Transverse colon (tissue), 4 donors: ENCODE results near the gene LATS1. TPM values are rescaled to one million over a fixed set of nuclear protein-coding genes. Genes with fewer than 3 reads are reported as not detected.
"Not testable (repeated sequence)": the region's sequence is repeated elsewhere in the genome, so short reads cannot be mapped to it uniquely, and the experiment has no call there.

Source experiments
- DNase-seq: peaks from one replicate; pipeline ENCODE4 v3.0.0-alpha.2; 2019
- H3K27ac ChIP-seq, 4 donors: fragments of 200-600 bp; sonication (generic); 2 replicates each; pipeline ENCODE4 v1.5.1; 2016 to 2018; ENCODE audit warnings: inconsistent platforms in 4 of 4
- H3K27me3 ChIP-seq: fragments of 200-600 bp; sonication (generic); 2 replicates; pipeline ENCODE4 v1.5.1; 2017; ENCODE audit warnings: inconsistent platforms
- H3K36me3 ChIP-seq, 4 donors: fragments of 200-600 bp; sonication (generic); 2 replicates each; pipeline ENCODE4 v1.5.1; 2017 to 2019; ENCODE audit warnings: inconsistent platforms in 4 of 4
- H3K4me1 ChIP-seq, 4 donors: fragments of 200-600 bp; sonication (generic); 2 replicates each; pipeline ENCODE4 v1.5.1; 2017 to 2020; ENCODE audit warnings: inconsistent platforms in 4 of 4
- H3K4me3 ChIP-seq, 4 donors: fragments of 200-600 bp; sonication (generic); 1 replicate in 1 of 4; 2 replicates in 3 of 4; pipeline versions ENCODE4 v1.5.1 to v1.6.1; 2017 to 2019; ENCODE audit warnings: inconsistent platforms in 4 of 4
- H3K9me3 ChIP-seq, 2 donors: fragments of 200-600 bp; sonication (generic); 2 replicates each; pipeline ENCODE4 v1.5.1; 2017 to 2019; ENCODE audit warnings: inconsistent platforms in 2 of 2
- EP300 ChIP-seq: sonication (generic); formaldehyde crosslinking; IDR thresholded peaks from one replicate; pipeline ENCODE4 v1.6.1; 2017; ENCODE audit warnings: antibody characterized with exemption, low read depth
- POLR2A ChIP-seq: fragments of 450-650 bp; IDR thresholded peaks from one replicate; pipeline ENCODE4 v1.6.1; 2016; ENCODE audit warnings: antibody characterized with exemption, mild to moderate bottlenecking, moderate library complexity
- POLR2AphosphoS5 ChIP-seq, 3 donors: sonication (generic); formaldehyde crosslinking; IDR thresholded peaks; one replicate each; pipeline ENCODE4 v1.6.1; 2016; ENCODE audit warnings: antibody characterized with exemption in 3 of 3
- WGBS, 2 donors: methylation state at CpG; one replicate each; pipeline ENCODE4 v1.1.5; 2018; ENCODE audit warnings: low coverage in 1 of 2; 5-methylcytosine and 5-hydroxymethylcytosine counted together
- in situ Hi-C, 4 donors: fragments of 200-750 bp; cut with MboI; loops; one replicate each; pipeline versions ENCODE4 v1.15.0 to v1.15.1; 2017; ENCODE audit warnings: low sequenced_read_pairs in 3 of 4, low pct_ligation_motif_present in 1 of 4, low pct_unique_long_range_greater_than_20kb in 1 of 4
- intact Hi-C: fragments of 100-400 bp; cut with DNase I; formaldehyde crosslinking; loops from one replicate; pipeline ENCODE4 v1.15.1; 2023; ENCODE audit warnings: low total_unique reads
- total RNA-seq, 4 donors: library from RNA; depleted of rRNA; stranded (reverse); fragments of >200 nt; gene quantifications; one replicate each; pipeline ENCODE4 v1.1.0, GENCODE V29; 2016
- TF ChIP-seq, protein P1 (sequence below), 5 experiments: fragments of 200-600 bp in 3 of 5; fragments of 450-650 bp in 2 of 5; sonication (generic) in 3 of 5; IDR thresholded peaks; 1 replicate in 2 of 5; 2 replicates in 3 of 5; pipeline ENCODE4 v1.5.1; 2016 to 2017; ENCODE audit warnings: antibody characterized with exemption in 5 of 5, inconsistent platforms in 3 of 5, mild to moderate bottlenecking in 2 of 5, moderate library complexity in 1 of 5

Gene LATS1
- total RNA-seq, 4 donors from 2014 or later = 13.1 to 28.4 (median 19.4) TPM

DNA sequence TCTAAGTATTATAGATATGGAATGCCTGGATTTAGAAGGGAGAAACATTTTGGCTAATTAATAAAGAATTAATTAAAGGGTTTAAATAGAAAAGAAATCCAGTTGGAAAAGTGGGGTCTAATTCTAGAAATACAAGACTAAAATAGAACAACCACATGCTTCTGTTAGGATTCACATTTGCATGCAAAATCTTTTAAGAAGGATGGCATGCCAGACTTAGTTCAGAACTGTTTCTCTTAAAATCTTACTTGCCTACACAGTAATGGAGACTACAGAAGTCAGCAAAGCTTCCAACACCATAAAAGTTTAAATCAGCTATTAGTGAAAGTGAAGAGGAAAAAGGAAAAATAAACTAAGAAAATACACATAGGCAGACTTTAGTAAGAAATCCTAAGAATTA lies 36.7 kb downstream of the LATS1 start:
- TF ChIP-seq, protein P1, sequence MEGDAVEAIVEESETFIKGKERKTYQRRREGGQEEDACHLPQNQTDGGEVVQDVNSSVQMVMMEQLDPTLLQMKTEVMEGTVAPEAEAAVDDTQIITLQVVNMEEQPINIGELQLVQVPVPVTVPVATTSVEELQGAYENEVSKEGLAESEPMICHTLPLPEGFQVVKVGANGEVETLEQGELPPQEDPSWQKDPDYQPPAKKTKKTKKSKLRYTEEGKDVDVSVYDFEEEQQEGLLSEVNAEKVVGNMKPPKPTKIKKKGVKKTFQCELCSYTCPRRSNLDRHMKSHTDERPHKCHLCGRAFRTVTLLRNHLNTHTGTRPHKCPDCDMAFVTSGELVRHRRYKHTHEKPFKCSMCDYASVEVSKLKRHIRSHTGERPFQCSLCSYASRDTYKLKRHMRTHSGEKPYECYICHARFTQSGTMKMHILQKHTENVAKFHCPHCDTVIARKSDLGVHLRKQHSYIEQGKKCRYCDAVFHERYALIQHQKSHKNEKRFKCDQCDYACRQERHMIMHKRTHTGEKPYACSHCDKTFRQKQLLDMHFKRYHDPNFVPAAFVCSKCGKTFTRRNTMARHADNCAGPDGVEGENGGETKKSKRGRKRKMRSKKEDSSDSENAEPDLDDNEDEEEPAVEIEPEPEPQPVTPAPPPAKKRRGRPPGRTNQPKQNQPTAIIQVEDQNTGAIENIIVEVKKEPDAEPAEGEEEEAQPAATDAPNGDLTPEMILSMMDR (IDR thresholded peaks at IDR 0.05) = no peak
- TF ChIP-seq POLR2A (no peak), EP300 (no peak)
- no peaks in the 10 kb centered on the region for H3K9me3 ChIP-seq
- intact Hi-C loops = no loop called here
- H3K4me1 ChIP-seq = peaks cover 0 to 4% (median 0%) of the 10 kb centered on the region in 4 donors
- in situ Hi-C loops = no loop called here
- no peak overlapping the region for H3K4me3 ChIP-seq
- peaks cover 0 to 27% (median 12%) of the 10 kb centered on the region in 4 donors for H3K36me3 ChIP-seq
- DNase-seq = no peak
- no peaks in the 10 kb centered on the region for H3K27me3 ChIP-seq
- no peak overlapping the region for H3K27ac ChIP-seq

DNA sequence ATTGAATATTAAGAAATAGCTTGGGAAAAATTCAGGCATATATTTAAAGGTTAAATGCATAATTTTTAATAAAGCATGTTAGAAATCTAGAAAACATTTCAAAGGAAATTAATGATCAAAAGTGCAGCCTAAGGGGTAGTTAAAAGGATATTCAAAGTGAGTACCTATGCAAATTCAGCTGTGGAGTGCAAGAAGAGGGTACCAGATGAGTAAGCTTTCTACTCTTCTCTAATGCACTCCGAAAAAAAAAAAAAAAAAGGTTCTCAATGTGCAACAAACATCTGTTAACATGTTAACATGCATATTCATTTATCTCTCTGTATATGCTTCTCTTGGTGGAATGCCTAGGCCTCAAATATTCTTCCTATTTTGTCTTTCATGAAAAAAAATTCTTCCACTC lies 37.4 kb downstream of the LATS1 start:
- in situ Hi-C loops (no loop called here), intact Hi-C loops (no loop called here)
- Histone ChIP-seq H3K4me3 (no peak overlapping the region), H3K4me1 (peaks cover 0 to 4% (median 0%) of the 10 kb centered on the region in 4 donors), H3K36me3 (peaks cover 0 to 34% (median 15%) of the 10 kb centered on the region in 4 donors), H3K27ac (no peak overlapping the region), H3K27me3 (no peaks in the 10 kb centered on the region), H3K9me3 (no peaks in the 10 kb centered on the region)
- WGBS, 2 donors = 30 to 54% methylated on average over 1 of the region's 1 CpG
- DNase-seq = no peak
- TF ChIP-seq EP300 (no peak), POLR2AphosphoS5 (IDR thresholded peaks at IDR 0.05) (no peak), POLR2A (no peak)
- TF ChIP-seq, protein P1 (IDR thresholded peaks at IDR 0.05) = no peak

DNA sequence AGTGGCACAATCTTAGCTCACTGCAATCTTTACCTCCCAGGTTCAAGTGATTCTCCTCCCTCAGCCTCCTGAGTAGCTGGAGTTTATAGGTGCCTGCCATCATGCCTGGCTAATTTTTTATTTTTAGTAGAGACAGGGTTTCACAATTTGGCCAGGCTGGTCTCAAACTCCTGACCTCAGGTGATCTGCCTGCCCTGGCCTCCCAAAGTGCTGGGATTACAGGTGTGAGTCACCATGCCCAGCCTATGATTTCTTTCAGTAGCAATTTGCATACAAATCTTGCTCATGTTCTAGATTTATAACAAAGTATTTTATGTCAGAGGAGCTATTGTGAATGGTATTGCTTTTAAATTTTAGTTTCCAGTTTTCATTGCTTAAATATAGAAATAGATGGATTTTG lies 45.6 kb downstream of the LATS1 start:
- H3K9me3 ChIP-seq, H3K4me1 ChIP-seq, in situ Hi-C loops, H3K4me3 ChIP-seq, DNase-seq, intact Hi-C loops, H3K27ac ChIP-seq, H3K27me3 ChIP-seq: not testable (repeated sequence)
- H3K36me3 ChIP-seq = peaks cover 0 to 53% (median 26%) of the 10 kb centered on the region in 4 donors

DNA sequence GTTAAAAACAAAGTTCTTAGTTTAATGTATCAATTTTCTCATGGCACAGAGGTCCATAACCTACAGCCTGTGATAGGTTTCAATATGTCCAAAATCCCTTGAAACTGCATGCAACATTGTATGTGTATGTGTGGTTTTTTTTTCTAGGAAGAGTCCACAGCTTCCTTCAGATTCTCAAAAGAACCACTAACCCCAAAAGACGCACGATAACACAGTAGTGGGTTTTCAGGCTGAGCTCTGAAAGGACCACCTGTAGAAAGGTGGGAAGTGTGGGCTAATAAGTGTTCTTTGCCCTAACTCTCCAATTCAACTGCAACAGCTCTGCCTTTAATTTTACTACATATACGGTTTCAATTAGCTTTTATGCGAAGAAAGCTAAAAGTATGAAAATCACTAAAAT lies 57.9 kb downstream of the LATS1 start:
- no peak for TF ChIP-seq POLR2AphosphoS5 (IDR thresholded peaks at IDR 0.05)
- no peak for TF ChIP-seq POLR2A
- TF ChIP-seq, protein P1 (IDR thresholded peaks at IDR 0.05) = no peak
- no peak for TF ChIP-seq EP300
- Histone ChIP-seq H3K4me3 (no peak overlapping the region), H3K27me3 (no peaks in the 10 kb centered on the region), H3K36me3 (peaks cover 0 to 33% (median 6%) of the 10 kb centered on the region in 4 donors), H3K9me3 (no peaks in the 10 kb centered on the region), H3K4me1 (no peaks in the 10 kb centered on the region), H3K27ac (no peak overlapping the region)
- in situ Hi-C loops = no loop called here
- WGBS, 2 donors = 88 to 90% methylated on average over 4 of the region's 4 CpGs
- no peak for DNase-seq
- intact Hi-C loops = no loop called here

DNA sequence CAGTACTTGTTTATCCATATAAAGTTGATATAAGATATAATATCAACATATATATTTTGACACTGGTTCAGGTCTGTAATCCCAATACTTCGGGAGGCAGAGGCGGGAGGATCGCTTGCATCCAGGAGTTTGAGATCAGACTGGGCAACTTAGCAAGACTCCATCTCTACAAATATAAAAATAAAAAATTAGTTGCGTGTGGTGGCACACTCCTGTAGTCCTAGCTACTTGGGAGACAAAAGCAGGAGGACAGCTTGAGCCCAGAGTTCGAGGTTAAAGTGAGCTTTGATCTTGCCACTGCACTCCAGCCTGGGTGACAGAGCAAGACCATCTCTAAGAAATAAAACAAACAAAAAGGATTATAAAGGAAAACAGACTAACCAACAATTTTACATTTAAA lies 60.5 kb downstream of the LATS1 start:
- H3K27ac ChIP-seq = no peak overlapping the region
- no peaks in the 10 kb centered on the region for H3K4me1 ChIP-seq
- WGBS, 2 donors = 94% methylated on average over 5 of the region's 5 CpGs
- in situ Hi-C loops = no loop called here
- intact Hi-C loops = no loop called here
- no peak for DNase-seq
- H3K4me3 ChIP-seq = no peak overlapping the region
- no peak for TF ChIP-seq EP300
- no peak for TF ChIP-seq POLR2A
- no peak for TF ChIP-seq POLR2AphosphoS5 (IDR thresholded peaks at IDR 0.05)
- TF ChIP-seq, protein P1 (IDR thresholded peaks at IDR 0.05) = no peak
- no peaks in the 10 kb centered on the region for H3K27me3 ChIP-seq
- no peaks in the 10 kb centered on the region for H3K9me3 ChIP-seq
- peaks cover 0 to 21% (median 0%) of the 10 kb centered on the region in 4 donors for H3K36me3 ChIP-seq
